ENCODE measurements around the gene TAF9B. TPM values are rescaled to one million over a fixed set of nuclear protein-coding genes. Genes with fewer than 3 reads are reported as not detected.
A peak's percentile ranks its signal among the peaks of the same experiment; 100 is the strongest.

The TAF9B gene
- polyA plus RNA-seq (2013, experiment 1 of 2) = 16.3 TPM
- 16.6 TPM for polyA plus RNA-seq (2013, experiment 2 of 2)

DNA sequence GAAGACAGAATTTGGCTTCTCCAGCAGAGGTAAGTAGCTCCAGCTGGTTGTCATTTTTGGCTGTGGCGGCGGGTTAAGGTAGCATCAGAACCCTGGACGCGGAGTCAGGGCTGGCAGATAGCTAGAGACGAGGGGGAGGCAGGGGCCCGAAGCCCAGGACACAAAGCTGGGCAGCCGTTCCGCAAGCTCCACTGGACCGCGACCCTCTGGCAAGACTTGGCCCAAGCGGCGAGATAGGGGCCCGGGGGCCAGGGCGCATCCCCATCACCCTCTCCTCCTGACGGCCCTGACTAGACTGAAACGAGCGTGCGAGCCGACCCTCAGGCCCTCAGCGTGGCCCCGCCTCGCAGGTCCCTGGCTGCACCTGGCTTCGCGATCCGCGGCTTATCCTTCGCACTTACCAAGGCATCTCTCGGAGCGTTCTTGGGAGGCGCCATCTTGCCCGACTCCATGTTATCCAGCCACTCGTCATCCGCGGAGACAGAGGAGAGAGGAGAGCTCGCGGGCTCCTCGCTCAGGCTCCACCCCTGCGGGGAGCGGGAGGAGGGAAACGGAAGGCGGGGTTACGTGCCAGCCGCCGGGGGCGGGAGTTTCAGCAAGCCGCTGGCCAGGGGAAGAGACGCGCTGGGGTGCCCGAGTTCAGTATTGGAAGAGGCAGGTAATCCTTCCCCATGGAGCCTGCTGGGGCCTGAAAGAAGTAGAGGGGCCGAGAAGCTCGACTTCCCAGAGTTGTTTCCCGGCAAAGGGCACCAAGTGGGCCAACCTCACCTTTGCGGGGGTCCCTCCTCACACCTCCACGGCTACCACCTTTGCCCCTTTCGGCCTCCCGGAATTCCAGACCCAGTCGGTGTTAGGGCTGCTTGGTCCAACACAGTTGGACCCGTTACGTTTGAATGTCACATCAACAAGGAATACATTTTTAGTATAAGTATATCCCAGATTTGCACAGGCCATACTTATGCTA, at the start of gene TAF9B:
Gene TAF9B (minus strand): TSS at position 491 of the 964 bp plus-strand sequence. CDS start 39 bp downstream, at position 452.
- peak within 1 kb of the TSS in 1 of 2 experiments; percentile 91 for H3K14ac ChIP-seq (ENCODE audit: low read length in 2 of 2)
- peaks cover 0 to 3% of the 10 kb centered on the region in 2 experiments for H3K36me3 ChIP-seq (ENCODE audit: control insufficient read depth in 1 of 2, insufficient read depth in 2 of 2, low read depth in 1 of 2, low read length in 2 of 2)
- no peak within 1 kb of the TSS for H2BK12ac ChIP-seq (ENCODE audit: low read length in 2 of 2)
- no peaks in the 10 kb centered on the region for H3K27me3 ChIP-seq (ENCODE audit: control insufficient read depth in 1 of 2, insufficient read depth in 1 of 2, low read length in 2 of 2)
- 15% methylated on average over 37 of the region's 59 CpGs for WGBS
- DNase-seq = peak; percentile 85
- H4K91ac ChIP-seq (ENCODE audit: low read length) = peak within 1 kb of the TSS; percentile 75
- peak within 1 kb of the TSS; percentile 89 to 94 for H3K4me3 ChIP-seq (ENCODE audit: insufficient read depth in 1 of 2, low read depth in 1 of 2, low read length in 2 of 2)
- peak within 1 kb of the TSS; percentile 82 for H3K4me2 ChIP-seq (ENCODE audit: low read length, poor library complexity, severe bottlenecking)
- peak within 1 kb of the TSS; percentile 98 for H4K8ac ChIP-seq (ENCODE audit: low read length)
- no peak within 1 kb of the TSS for H2AK5ac ChIP-seq (ENCODE audit: low read length, severe bottlenecking)
- H3K9me3 ChIP-seq (ENCODE audit: control insufficient read depth, low read length) = no peaks in the 10 kb centered on the region
- peak within 1 kb of the TSS; percentile 70 to 94 for H3K18ac ChIP-seq (ENCODE audit: low read depth in 1 of 2, low read length in 2 of 2)
- peak within 1 kb of the TSS in 1 of 2 experiments; percentile 69 for H3K23ac ChIP-seq (ENCODE audit: low read length in 2 of 2)
- H2BK15ac ChIP-seq (ENCODE audit: low read depth, poor library complexity, severe bottlenecking) = peak within 1 kb of the TSS; percentile 83
- peak within 1 kb of the TSS; percentile 96 for H2AFZ ChIP-seq (ENCODE audit: low read depth, low read length)
- H3K79me1 ChIP-seq (replicated peaks; ENCODE audit: low read length, poor library complexity, severe bottlenecking) = no peaks in the 10 kb centered on the region
- H3K9ac ChIP-seq (ENCODE audit: low read length) = peak within 1 kb of the TSS; percentile 93
- H2BK5ac ChIP-seq (ENCODE audit: low read depth, low read length, poor library complexity, severe bottlenecking) = no peak within 1 kb of the TSS
- H3K27ac ChIP-seq (ENCODE audit: low read length, poor library complexity, severe bottlenecking) = peak within 1 kb of the TSS; percentile 73
- peak within 1 kb of the TSS in 1 of 2 experiments; percentile 87 for H3K4ac ChIP-seq (ENCODE audit: low read depth in 1 of 2, low read length in 2 of 2)
- peaks cover 4% of the 10 kb centered on the region for H3K4me1 ChIP-seq (ENCODE audit: control insufficient read depth, insufficient read depth, low read depth, low read length)
- H2BK120ac ChIP-seq (ENCODE audit: low read depth, low read length) = no peak within 1 kb of the TSS

DNA sequence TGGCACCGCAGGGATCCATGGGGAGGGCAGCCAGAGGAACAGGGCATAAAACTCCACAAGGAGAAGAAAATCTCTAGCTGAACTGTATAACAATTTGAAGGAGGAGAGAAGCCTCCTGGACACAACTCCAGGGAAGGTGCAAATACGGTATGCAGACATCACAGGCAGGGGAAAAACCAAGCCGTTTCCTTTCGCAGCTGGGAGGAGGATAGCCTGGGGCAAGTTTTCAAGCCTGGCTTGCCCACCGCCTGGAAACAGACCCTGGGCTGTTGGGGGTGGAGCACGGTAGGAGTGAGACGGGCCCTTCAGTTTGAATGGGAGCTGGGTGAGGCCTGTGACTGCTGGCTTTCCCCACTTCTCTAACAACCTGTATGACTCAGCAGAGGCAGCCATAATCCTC, 43.4 kb upstream of the TAF9B start:
- Histone ChIP-seq H4K91ac (ENCODE audit: low read length) (no peak overlapping the region), H4K8ac (ENCODE audit: low read length) (no peak overlapping the region), H3K18ac (ENCODE audit: low read depth in 1 of 2, low read length in 2 of 2) (no peak overlapping the region), H3K9me3 (ENCODE audit: control insufficient read depth, low read length) (no peaks in the 10 kb centered on the region), H2AK5ac (ENCODE audit: low read length, severe bottlenecking) (no peak overlapping the region), H3K23ac (ENCODE audit: low read length in 2 of 2) (no peak overlapping the region), H3K9ac (ENCODE audit: low read length) (no peak overlapping the region), H3K14ac (ENCODE audit: low read length in 2 of 2) (no peak overlapping the region), H2BK120ac (ENCODE audit: low read depth, low read length) (no peak overlapping the region), H3K4ac (ENCODE audit: low read depth in 1 of 2, low read length in 2 of 2) (no peak overlapping the region), H3K79me1 (replicated peaks; ENCODE audit: low read length, poor library complexity, severe bottlenecking) (no peaks in the 10 kb centered on the region), H3K4me2 (ENCODE audit: low read length, poor library complexity, severe bottlenecking) (no peak overlapping the region), H2BK15ac (ENCODE audit: low read depth, poor library complexity, severe bottlenecking) (no peak overlapping the region), H3K27me3 (ENCODE audit: control insufficient read depth in 1 of 2, insufficient read depth in 1 of 2, low read length in 2 of 2) (no peaks in the 10 kb centered on the region), H3K27ac (ENCODE audit: low read length, poor library complexity, severe bottlenecking) (no peak overlapping the region), H3K4me3 (ENCODE audit: insufficient read depth in 1 of 2, low read depth in 1 of 2, low read length in 2 of 2) (no peak overlapping the region), H2BK12ac (ENCODE audit: low read length in 2 of 2) (no peak overlapping the region), H2BK5ac (ENCODE audit: low read depth, low read length, poor library complexity, severe bottlenecking) (no peak overlapping the region), H3K36me3 (ENCODE audit: control insufficient read depth in 1 of 2, insufficient read depth in 2 of 2, low read depth in 1 of 2, low read length in 2 of 2) (no peaks in the 10 kb centered on the region), H3K4me1 (ENCODE audit: control insufficient read depth, insufficient read depth, low read depth, low read length) (no peaks in the 10 kb centered on the region), H2AFZ (ENCODE audit: low read depth, low read length) (no peak overlapping the region)
- WGBS = 85% methylated on average over 7 of the region's 7 CpGs
- no peak for DNase-seq

- H2BK15ac ChIP-seq (ENCODE audit: low read depth, poor library complexity, severe bottlenecking) = no peak overlapping the region
- H2BK120ac ChIP-seq (ENCODE audit: low read depth, low read length) = no peak overlapping the region
- no peak overlapping the region for H3K9ac ChIP-seq (ENCODE audit: low read length)
- H3K14ac ChIP-seq (ENCODE audit: low read length in 2 of 2) = no peak overlapping the region
- no peak overlapping the region for H3K23ac ChIP-seq (ENCODE audit: low read length in 2 of 2)
- H2BK5ac ChIP-seq (ENCODE audit: low read depth, low read length, poor library complexity, severe bottlenecking) = no peak overlapping the region
- no peak overlapping the region for H3K18ac ChIP-seq (ENCODE audit: low read depth in 1 of 2, low read length in 2 of 2)
- no peaks in the 10 kb centered on the region for H3K4me1 ChIP-seq (ENCODE audit: control insufficient read depth, insufficient read depth, low read depth, low read length)
- no peak overlapping the region for H2BK12ac ChIP-seq (ENCODE audit: low read length in 2 of 2)
- no peak overlapping the region for H2AK5ac ChIP-seq (ENCODE audit: low read length, severe bottlenecking)
- no peak overlapping the region for H4K91ac ChIP-seq (ENCODE audit: low read length)
- no peak overlapping the region for H2AFZ ChIP-seq (ENCODE audit: low read depth, low read length)
- no peaks in the 10 kb centered on the region for H3K36me3 ChIP-seq (ENCODE audit: control insufficient read depth in 1 of 2, insufficient read depth in 2 of 2, low read depth in 1 of 2, low read length in 2 of 2)
- no peak overlapping the region for H3K4me2 ChIP-seq (ENCODE audit: low read length, poor library complexity, severe bottlenecking)
- H3K4me3 ChIP-seq (ENCODE audit: insufficient read depth in 1 of 2, low read depth in 1 of 2, low read length in 2 of 2) = no peak overlapping the region
- DNase-seq = no peak
- H4K8ac ChIP-seq (ENCODE audit: low read length) = no peak overlapping the region
- no peaks in the 10 kb centered on the region for H3K79me1 ChIP-seq (replicated peaks; ENCODE audit: low read length, poor library complexity, severe bottlenecking)
- no peaks in the 10 kb centered on the region for H3K9me3 ChIP-seq (ENCODE audit: control insufficient read depth, low read length)
- H3K4ac ChIP-seq (ENCODE audit: low read depth in 1 of 2, low read length in 2 of 2) = no peak overlapping the region
- no peak overlapping the region for H3K27ac ChIP-seq (ENCODE audit: low read length, poor library complexity, severe bottlenecking)
- no peaks in the 10 kb centered on the region for H3K27me3 ChIP-seq (ENCODE audit: control insufficient read depth in 1 of 2, insufficient read depth in 1 of 2, low read length in 2 of 2)
These were observed 41.9 kb upstream of the TAF9B start for GRCh38 chrX:78181307-78181706.

DNA sequence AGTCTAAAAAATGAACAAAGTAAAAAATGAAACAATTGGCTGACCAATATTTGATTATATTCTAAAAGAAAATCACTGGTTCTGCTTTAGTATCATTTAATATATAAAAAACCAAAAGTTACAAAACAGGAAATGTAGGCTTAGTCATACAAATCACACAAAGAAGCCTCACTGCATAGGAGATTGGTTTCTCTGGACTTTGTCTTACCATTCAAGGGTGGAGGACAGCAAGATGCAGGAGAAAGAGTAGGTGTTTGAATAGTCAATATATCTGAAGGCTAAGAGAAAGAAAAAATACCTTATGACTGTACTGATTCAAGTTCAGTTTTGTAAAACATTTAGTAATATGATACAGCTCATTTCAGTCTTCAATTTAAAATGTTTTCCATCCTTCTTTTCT, 28.6 kb upstream of the TAF9B start:
- DNase-seq = no peak
- no peak overlapping the region for H2BK120ac ChIP-seq (ENCODE audit: low read depth, low read length)

More for the DNA sequence above, 28.6 kb upstream of the TAF9B start:
- Histone ChIP-seq H4K8ac (ENCODE audit: low read length) (no peak overlapping the region), H2BK15ac (ENCODE audit: low read depth, poor library complexity, severe bottlenecking) (no peak overlapping the region), H3K23ac (ENCODE audit: low read length in 2 of 2) (no peak overlapping the region), H2AK5ac (ENCODE audit: low read length, severe bottlenecking) (no peak overlapping the region), H3K14ac (ENCODE audit: low read length in 2 of 2) (no peak overlapping the region), H3K4me1 (ENCODE audit: control insufficient read depth, insufficient read depth, low read depth, low read length) (no peaks in the 10 kb centered on the region), H3K18ac (ENCODE audit: low read depth in 1 of 2, low read length in 2 of 2) (no peak overlapping the region), H3K4ac (ENCODE audit: low read depth in 1 of 2, low read length in 2 of 2) (no peak overlapping the region), H4K91ac (ENCODE audit: low read length) (no peak overlapping the region), H3K4me3 (ENCODE audit: insufficient read depth in 1 of 2, low read depth in 1 of 2, low read length in 2 of 2) (no peak overlapping the region), H3K79me1 (replicated peaks; ENCODE audit: low read length, poor library complexity, severe bottlenecking) (no peaks in the 10 kb centered on the region), H2BK5ac (ENCODE audit: low read depth, low read length, poor library complexity, severe bottlenecking) (no peak overlapping the region), H3K36me3 (ENCODE audit: control insufficient read depth in 1 of 2, insufficient read depth in 2 of 2, low read depth in 1 of 2, low read length in 2 of 2) (no peaks in the 10 kb centered on the region), H3K9ac (ENCODE audit: low read length) (no peak overlapping the region), H3K9me3 (ENCODE audit: control insufficient read depth, low read length) (peaks cover 4% of the 10 kb centered on the region), H3K27ac (ENCODE audit: low read length, poor library complexity, severe bottlenecking) (no peak overlapping the region), H2BK12ac (ENCODE audit: low read length in 2 of 2) (no peak overlapping the region), H2AFZ (ENCODE audit: low read depth, low read length) (no peak overlapping the region), H3K27me3 (ENCODE audit: control insufficient read depth in 1 of 2, insufficient read depth in 1 of 2, low read length in 2 of 2) (no peaks in the 10 kb centered on the region), H3K4me2 (ENCODE audit: low read length, poor library complexity, severe bottlenecking) (no peak overlapping the region)

Measured in mesenchymal stem cell (in vitro differentiated cells and primary cell).